ENCODE measurements around the gene RPA3. TPM values are rescaled to one million over a fixed set of nuclear protein-coding genes. Genes with fewer than 3 reads are reported as not detected.
A peak's percentile ranks its signal among the peaks of the same experiment; 100 is the strongest.

The RPA3 gene
- total and polyA plus RNA-seq, 2 of the 13 experiments (the other 11 are each of a cell fraction or from before 2014, with no cell fraction given) = 38.3 to 154 TPM

GRCh38 chr7:7640221-7641128 lies 77.9 kb downstream of the RPA3 start, which contains the start of gene UMAD1 (continued):
- TF ChIP-seq ZNF552 (CRISPR knock-in tag; IDR thresholded peaks at IDR 0.05; ENCODE audit: borderline replicate concordance) = no peak
- TF ChIP-seq SRSF9 (IDR thresholded peaks at IDR 0.05; ENCODE audit: borderline replicate concordance, insufficient read depth, low read depth, low read length, poor library complexity, severe bottlenecking) = no peak
- no peak for TF ChIP-seq BRCA1 (CRISPR knock-in tag; IDR thresholded peaks at IDR 0.05)
- TF ChIP-seq, protein P1, sequence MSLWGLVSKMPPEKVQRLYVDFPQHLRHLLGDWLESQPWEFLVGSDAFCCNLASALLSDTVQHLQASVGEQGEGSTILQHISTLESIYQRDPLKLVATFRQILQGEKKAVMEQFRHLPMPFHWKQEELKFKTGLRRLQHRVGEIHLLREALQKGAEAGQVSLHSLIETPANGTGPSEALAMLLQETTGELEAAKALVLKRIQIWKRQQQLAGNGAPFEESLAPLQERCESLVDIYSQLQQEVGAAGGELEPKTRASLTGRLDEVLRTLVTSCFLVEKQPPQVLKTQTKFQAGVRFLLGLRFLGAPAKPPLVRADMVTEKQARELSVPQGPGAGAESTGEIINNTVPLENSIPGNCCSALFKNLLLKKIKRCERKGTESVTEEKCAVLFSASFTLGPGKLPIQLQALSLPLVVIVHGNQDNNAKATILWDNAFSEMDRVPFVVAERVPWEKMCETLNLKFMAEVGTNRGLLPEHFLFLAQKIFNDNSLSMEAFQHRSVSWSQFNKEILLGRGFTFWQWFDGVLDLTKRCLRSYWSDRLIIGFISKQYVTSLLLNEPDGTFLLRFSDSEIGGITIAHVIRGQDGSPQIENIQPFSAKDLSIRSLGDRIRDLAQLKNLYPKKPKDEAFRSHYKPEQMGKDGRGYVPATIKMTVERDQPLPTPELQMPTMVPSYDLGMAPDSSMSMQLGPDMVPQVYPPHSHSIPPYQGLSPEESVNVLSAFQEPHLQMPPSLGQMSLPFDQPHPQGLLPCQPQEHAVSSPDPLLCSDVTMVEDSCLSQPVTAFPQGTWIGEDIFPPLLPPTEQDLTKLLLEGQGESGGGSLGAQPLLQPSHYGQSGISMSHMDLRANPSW (CRISPR knock-in tag; IDR thresholded peaks at IDR 0.05; ENCODE audit: borderline replicate concordance) = peak; percentile 25; the same call in 1 of the 2 replicates
- TF ChIP-seq, protein P2, sequence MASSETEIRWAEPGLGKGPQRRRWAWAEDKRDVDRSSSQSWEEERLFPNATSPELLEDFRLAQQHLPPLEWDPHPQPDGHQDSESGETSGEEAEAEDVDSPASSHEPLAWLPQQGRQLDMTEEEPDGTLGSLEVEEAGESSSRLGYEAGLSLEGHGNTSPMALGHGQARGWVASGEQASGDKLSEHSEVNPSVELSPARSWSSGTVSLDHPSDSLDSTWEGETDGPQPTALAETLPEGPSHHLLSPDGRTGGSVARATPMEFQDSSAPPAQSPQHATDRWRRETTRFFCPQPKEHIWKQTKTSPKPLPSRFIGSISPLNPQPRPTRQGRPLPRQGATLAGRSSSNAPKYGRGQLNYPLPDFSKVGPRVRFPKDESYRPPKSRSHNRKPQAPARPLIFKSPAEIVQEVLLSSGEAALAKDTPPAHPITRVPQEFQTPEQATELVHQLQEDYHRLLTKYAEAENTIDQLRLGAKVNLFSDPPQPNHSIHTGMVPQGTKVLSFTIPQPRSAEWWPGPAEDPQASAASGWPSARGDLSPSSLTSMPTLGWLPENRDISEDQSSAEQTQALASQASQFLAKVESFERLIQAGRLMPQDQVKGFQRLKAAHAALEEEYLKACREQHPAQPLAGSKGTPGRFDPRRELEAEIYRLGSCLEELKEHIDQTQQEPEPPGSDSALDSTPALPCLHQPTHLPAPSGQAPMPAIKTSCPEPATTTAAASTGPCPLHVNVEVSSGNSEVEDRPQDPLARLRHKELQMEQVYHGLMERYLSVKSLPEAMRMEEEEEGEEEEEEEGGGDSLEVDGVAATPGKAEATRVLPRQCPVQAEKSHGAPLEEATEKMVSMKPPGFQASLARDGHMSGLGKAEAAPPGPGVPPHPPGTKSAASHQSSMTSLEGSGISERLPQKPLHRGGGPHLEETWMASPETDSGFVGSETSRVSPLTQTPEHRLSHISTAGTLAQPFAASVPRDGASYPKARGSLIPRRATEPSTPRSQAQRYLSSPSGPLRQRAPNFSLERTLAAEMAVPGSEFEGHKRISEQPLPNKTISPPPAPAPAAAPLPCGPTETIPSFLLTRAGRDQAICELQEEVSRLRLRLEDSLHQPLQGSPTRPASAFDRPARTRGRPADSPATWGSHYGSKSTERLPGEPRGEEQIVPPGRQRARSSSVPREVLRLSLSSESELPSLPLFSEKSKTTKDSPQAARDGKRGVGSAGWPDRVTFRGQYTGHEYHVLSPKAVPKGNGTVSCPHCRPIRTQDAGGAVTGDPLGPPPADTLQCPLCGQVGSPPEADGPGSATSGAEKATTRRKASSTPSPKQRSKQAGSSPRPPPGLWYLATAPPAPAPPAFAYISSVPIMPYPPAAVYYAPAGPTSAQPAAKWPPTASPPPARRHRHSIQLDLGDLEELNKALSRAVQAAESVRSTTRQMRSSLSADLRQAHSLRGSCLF (CRISPR knock-in tag; IDR thresholded peaks at IDR 0.05; ENCODE audit: borderline replicate concordance) = no peak
- TF ChIP-seq ZNF777 (CRISPR knock-in tag; IDR thresholded peaks at IDR 0.05) = peak; percentile 74
- TF ChIP-seq, protein P3, sequence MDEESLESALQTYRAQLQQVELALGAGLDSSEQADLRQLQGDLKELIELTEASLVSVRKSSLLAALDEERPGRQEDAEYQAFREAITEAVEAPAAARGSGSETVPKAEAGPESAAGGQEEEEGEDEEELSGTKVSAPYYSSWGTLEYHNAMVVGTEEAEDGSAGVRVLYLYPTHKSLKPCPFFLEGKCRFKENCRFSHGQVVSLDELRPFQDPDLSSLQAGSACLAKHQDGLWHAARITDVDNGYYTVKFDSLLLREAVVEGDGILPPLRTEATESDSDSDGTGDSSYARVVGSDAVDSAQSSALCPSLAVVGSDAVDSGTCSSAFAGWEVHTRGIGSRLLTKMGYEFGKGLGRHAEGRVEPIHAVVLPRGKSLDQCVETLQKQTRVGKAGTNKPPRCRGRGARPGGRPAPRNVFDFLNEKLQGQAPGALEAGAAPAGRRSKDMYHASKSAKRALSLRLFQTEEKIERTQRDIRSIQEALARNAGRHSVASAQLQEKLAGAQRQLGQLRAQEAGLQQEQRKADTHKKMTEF (CRISPR knock-in tag; IDR thresholded peaks at IDR 0.05) = peak; percentile 46
- TF ChIP-seq NR2F1 (CRISPR knock-in tag; IDR thresholded peaks at IDR 0.05) = peak in 1 of 2 experiments; percentile 46; a peak in 3 of 4 replicates
- TF ChIP-seq ZBTB8A (CRISPR knock-in tag; IDR thresholded peaks at IDR 0.05; ENCODE audit: borderline replicate concordance, low read depth) = no peak
- no peak for TF ChIP-seq ZSCAN21 (CRISPR knock-in tag; IDR thresholded peaks at IDR 0.05; ENCODE audit: borderline replicate concordance)
- TF ChIP-seq POLR2A (IDR thresholded peaks at IDR 0.05; ENCODE audit: insufficient read depth in 1 of 2, low read depth in 2 of 2, low read length in 2 of 2) = peak; percentile 71 to 76
- TF ChIP-seq, protein P4, sequence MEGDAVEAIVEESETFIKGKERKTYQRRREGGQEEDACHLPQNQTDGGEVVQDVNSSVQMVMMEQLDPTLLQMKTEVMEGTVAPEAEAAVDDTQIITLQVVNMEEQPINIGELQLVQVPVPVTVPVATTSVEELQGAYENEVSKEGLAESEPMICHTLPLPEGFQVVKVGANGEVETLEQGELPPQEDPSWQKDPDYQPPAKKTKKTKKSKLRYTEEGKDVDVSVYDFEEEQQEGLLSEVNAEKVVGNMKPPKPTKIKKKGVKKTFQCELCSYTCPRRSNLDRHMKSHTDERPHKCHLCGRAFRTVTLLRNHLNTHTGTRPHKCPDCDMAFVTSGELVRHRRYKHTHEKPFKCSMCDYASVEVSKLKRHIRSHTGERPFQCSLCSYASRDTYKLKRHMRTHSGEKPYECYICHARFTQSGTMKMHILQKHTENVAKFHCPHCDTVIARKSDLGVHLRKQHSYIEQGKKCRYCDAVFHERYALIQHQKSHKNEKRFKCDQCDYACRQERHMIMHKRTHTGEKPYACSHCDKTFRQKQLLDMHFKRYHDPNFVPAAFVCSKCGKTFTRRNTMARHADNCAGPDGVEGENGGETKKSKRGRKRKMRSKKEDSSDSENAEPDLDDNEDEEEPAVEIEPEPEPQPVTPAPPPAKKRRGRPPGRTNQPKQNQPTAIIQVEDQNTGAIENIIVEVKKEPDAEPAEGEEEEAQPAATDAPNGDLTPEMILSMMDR (CRISPR knock-in tag; IDR thresholded peaks at IDR 0.05) = peak; percentile 24
- no peak for TF ChIP-seq MLX (CRISPR knock-in tag; IDR thresholded peaks at IDR 0.05)
- TF ChIP-seq RXRA (CRISPR knock-in tag; IDR thresholded peaks at IDR 0.05) = peak; percentile 44
- TF ChIP-seq ZNF468 (CRISPR knock-in tag; IDR thresholded peaks at IDR 0.05) = no peak
- TF ChIP-seq SMC3 (IDR thresholded peaks at IDR 0.05; ENCODE audit: low read length) = no peak
- TF ChIP-seq NFYB (CRISPR knock-in tag; IDR thresholded peaks at IDR 0.05) = peak; percentile 88

All from HepG2 (cell line).